RWPE2 (cell line): Measurements from ENCODE around the gene ITK.

Experiments used
- ATAC-seq: fragments of 200-7000 bp; cut with Tn5 transposase; 3 replicates; pipeline ENCODE4 v1.9.1; 2021; ENCODE audit warnings: low read depth
- DNase-seq: peaks from one replicate; pipeline ENCODE4 v3.0.0-alpha.2; 2020; ENCODE audit warnings: low spot score
- H3K27ac ChIP-seq: fragments of 450-650 bp; 2 replicates; pipeline ENCODE4 v1.5.1; 2017; ENCODE audit warnings: mild to moderate bottlenecking; ENCODE audit not compliant: poor library complexity, severe bottlenecking
- H3K27me3 ChIP-seq: fragments of 250-450 bp; sonication (Bioruptor Pico); 2 replicates; pipeline ENCODE4 v1.5.1; 2021; ENCODE audit warnings: mild to moderate bottlenecking, moderate library complexity; ENCODE audit not compliant: insufficient read depth, poor library complexity, severe bottlenecking
- H3K36me3 ChIP-seq: fragments of 250-450 bp; sonication (Bioruptor Pico); 2 replicates; pipeline ENCODE4 v1.5.1; 2020; ENCODE audit warnings: low read depth, mild to moderate bottlenecking, moderate library complexity
- H3K4me1 ChIP-seq: fragments of 250-450 bp; sonication (Bioruptor Pico); 2 replicates; pipeline ENCODE4 v1.5.1; 2021; ENCODE audit warnings: mild to moderate bottlenecking, moderate library complexity; ENCODE audit not compliant: insufficient read depth, poor library complexity, severe bottlenecking
- H3K4me3 ChIP-seq: fragments of 250-450 bp; sonication (Bioruptor Pico); 2 replicates; pipeline ENCODE4 v1.5.1; 2021; ENCODE audit warnings: mild to moderate bottlenecking, moderate library complexity; ENCODE audit not compliant: severe bottlenecking
- H3K9me3 ChIP-seq: fragments of 250-450 bp; sonication (Bioruptor Pico); 2 replicates; pipeline ENCODE4 v1.5.1; 2021; ENCODE audit warnings: mild to moderate bottlenecking, moderate library complexity; ENCODE audit not compliant: severe bottlenecking
- TF ChIP-seq, protein P1 (sequence below): fragments of 450-650 bp; IDR thresholded peaks from one replicate; pipeline ENCODE4 v1.5.1; 2017; ENCODE audit warnings: mild to moderate bottlenecking, moderate library complexity; ENCODE audit not compliant: poor library complexity, severe bottlenecking

Gene ITK

DNA sequence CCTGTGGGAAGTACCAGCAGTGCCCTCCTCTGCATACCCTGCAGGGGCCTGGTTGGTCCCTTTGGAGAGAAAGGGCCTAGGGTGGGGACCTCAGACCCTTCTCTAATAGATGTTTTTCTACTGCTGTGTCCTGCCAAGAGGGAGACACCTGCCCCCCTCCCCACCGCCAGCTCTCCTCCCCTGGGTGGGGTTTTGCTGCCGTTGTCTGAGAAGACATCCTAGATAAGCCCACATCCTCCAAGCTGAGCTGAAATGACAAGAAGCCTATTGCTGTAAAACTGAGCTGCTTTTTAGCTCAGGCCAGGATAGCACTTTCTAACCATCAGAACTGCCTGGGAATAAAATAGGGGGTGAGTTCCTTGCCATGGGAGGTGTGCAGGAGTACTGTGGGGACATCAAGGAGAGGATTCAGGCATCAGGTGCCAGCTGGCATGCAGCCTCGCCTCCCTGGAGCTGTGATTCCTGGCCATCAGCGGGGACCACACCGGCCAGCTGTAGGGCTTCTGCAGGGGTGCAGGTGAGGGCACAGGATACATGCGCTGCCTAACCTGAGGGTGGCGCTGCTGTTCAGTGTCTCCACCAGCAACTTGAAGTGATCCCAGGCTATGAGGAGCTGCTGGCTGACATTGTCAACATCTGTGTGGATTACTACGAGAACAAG lies 123.2 kb downstream of the ITK start:
- TF ChIP-seq, protein P1, sequence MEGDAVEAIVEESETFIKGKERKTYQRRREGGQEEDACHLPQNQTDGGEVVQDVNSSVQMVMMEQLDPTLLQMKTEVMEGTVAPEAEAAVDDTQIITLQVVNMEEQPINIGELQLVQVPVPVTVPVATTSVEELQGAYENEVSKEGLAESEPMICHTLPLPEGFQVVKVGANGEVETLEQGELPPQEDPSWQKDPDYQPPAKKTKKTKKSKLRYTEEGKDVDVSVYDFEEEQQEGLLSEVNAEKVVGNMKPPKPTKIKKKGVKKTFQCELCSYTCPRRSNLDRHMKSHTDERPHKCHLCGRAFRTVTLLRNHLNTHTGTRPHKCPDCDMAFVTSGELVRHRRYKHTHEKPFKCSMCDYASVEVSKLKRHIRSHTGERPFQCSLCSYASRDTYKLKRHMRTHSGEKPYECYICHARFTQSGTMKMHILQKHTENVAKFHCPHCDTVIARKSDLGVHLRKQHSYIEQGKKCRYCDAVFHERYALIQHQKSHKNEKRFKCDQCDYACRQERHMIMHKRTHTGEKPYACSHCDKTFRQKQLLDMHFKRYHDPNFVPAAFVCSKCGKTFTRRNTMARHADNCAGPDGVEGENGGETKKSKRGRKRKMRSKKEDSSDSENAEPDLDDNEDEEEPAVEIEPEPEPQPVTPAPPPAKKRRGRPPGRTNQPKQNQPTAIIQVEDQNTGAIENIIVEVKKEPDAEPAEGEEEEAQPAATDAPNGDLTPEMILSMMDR: peak; percentile 20
- no peak overlapping the region for H3K4me3 ChIP-seq
- no peaks in the 10 kb centered on the region for H3K9me3 ChIP-seq
- H3K27ac ChIP-seq: no peak overlapping the region
- H3K36me3 ChIP-seq: no peaks in the 10 kb centered on the region
- no peaks in the 10 kb centered on the region for H3K4me1 ChIP-seq
- H3K27me3 ChIP-seq: no peaks in the 10 kb centered on the region
- ATAC-seq (0 out of 3 replicates have a peak, but pooled peaks have one; percentile 12), DNase-seq (no peak)
